Measurements from ENCODE around the gene HMGB2.

The HMGB2 gene

DNA sequence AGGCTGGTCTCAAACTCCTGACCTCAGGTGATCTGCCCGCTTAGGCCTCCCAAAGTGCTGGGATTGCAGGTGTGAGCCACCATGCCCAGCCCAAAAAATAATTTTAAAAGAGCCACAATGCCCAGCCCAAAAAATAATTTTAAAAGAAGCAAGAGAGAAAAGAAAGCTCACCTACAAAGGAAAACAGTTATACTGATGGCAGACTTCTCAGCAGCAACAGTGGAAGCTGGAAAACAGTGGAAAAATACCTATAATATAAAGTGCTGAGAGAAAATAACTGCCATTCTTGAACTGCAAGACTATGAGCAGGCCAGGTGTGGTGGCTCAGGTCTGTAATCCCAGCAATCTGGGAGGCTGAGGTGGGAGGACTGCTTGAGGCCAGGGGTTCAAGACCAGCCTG, 13.3 kb upstream of the HMGB2 start:
- TF ChIP-seq CTCF (IDR thresholded peaks at IDR 0.05; ENCODE audit: low read length): no peak
- no peak for TF ChIP-seq EZH2 (IDR thresholded peaks at IDR 0.05; ENCODE audit: borderline replicate concordance, low read length)
- no peak overlapping the region for H3K9ac ChIP-seq (ENCODE audit: low read length)
- no peaks in the 10 kb centered on the region for H4K20me1 ChIP-seq (ENCODE audit: insufficient read depth, low read length)

DNA sequence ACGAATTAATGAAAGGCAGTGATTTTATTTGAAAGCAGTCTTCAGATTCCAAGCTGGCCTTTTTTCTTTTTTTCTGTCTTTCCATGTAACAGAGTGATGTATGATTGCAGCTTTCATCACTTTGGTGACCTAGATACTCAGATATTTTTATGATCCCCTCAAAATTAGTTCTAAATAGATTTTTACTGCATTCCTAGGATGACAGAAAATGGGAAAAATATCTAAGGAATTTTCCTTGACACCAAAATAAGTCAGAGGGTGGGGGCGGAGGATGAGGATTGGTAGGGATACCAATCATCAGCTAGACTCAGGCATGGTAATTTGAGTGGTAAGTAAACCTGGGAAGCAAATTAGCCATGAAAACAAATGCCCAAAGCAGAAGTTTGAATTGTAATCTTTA, 11.9 kb upstream of the HMGB2 start:
- no peak overlapping the region for H2AFZ ChIP-seq (ENCODE audit: low read length)
- H3K36me3 ChIP-seq (ENCODE audit: insufficient read depth, low read length): no peaks in the 10 kb centered on the region
- H3F3A ChIP-seq (ENCODE audit: insufficient read depth, low read length): no peaks in the 10 kb centered on the region
- H3K27ac ChIP-seq (ENCODE audit: low read depth, low read length, poor library complexity, severe bottlenecking): no peak overlapping the region
- TF ChIP-seq EZH2 (IDR thresholded peaks at IDR 0.05; ENCODE audit: borderline replicate concordance, low read length) (no peak), CTCF (IDR thresholded peaks at IDR 0.05; ENCODE audit: low read length) (no peak)
- H3K79me2 ChIP-seq (ENCODE audit: insufficient read depth, low read length): no peaks in the 10 kb centered on the region
- no peaks in the 10 kb centered on the region for H3K27me3 ChIP-seq (ENCODE audit: insufficient read depth, low read length)
- no peak overlapping the region for H3K4me2 ChIP-seq (ENCODE audit: low read length)
- no peak overlapping the region for H3K4me3 ChIP-seq (ENCODE audit: low read depth, low read length, poor library complexity, severe bottlenecking)
- H3K9me3 ChIP-seq (ENCODE audit: low read length): no peaks in the 10 kb centered on the region
- no peaks in the 10 kb centered on the region for H3K9me2 ChIP-seq (ENCODE audit: low read depth, low read length)
- H3K4me1 ChIP-seq (ENCODE audit: insufficient read depth, low read length, severe bottlenecking): peaks cover 2% of the 10 kb centered on the region
- H3K9ac ChIP-seq (ENCODE audit: low read length): no peak overlapping the region
- H4K20me1 ChIP-seq (ENCODE audit: insufficient read depth, low read length): no peaks in the 10 kb centered on the region

More for the DNA sequence above, 13.3 kb upstream of the HMGB2 start:
- no peaks in the 10 kb centered on the region for H3K79me2 ChIP-seq (ENCODE audit: insufficient read depth, low read length)
- H3F3A ChIP-seq (ENCODE audit: insufficient read depth, low read length): no peaks in the 10 kb centered on the region
- H3K9me2 ChIP-seq (ENCODE audit: low read depth, low read length): no peaks in the 10 kb centered on the region
- H3K4me3 ChIP-seq (ENCODE audit: low read depth, low read length, poor library complexity, severe bottlenecking): no peak overlapping the region
- H3K36me3 ChIP-seq (ENCODE audit: insufficient read depth, low read length): no peaks in the 10 kb centered on the region
- H3K9me3 ChIP-seq (ENCODE audit: low read length): no peaks in the 10 kb centered on the region
- H3K4me1 ChIP-seq (ENCODE audit: insufficient read depth, low read length, severe bottlenecking): no peaks in the 10 kb centered on the region
- no peak overlapping the region for H3K27ac ChIP-seq (ENCODE audit: low read depth, low read length, poor library complexity, severe bottlenecking)
- no peaks in the 10 kb centered on the region for H3K27me3 ChIP-seq (ENCODE audit: insufficient read depth, low read length)
- no peak overlapping the region for H3K4me2 ChIP-seq (ENCODE audit: low read length)
- no peak overlapping the region for H2AFZ ChIP-seq (ENCODE audit: low read length)

DNA sequence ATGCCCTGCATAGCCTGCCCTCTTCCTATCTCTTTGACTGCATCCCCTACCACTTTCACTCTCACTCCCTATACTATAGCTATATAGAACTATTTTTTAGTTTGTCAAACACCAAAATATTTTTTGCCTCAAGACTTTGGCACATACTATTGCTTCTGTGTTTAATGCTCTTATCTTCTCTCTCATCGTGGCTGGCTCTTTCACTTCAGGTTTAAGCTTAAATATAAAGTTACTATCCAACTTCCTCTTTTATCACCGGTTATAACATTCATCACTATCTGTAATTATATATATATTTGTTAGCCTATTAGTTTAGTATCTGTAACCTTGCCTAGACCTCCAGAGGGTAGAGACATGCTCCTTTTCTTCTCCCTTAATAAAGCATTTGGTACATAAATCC, 11.5 kb upstream of the HMGB2 start:
- Histone ChIP-seq H3K4me3 (ENCODE audit: low read depth, low read length, poor library complexity, severe bottlenecking) (no peak overlapping the region), H4K20me1 (ENCODE audit: insufficient read depth, low read length) (no peaks in the 10 kb centered on the region)
- TF ChIP-seq CTCF (IDR thresholded peaks at IDR 0.05; ENCODE audit: low read length): no peak
- TF ChIP-seq EZH2 (IDR thresholded peaks at IDR 0.05; ENCODE audit: borderline replicate concordance, low read length): no peak

More for the DNA sequence above, 11.5 kb upstream of the HMGB2 start:
- Histone ChIP-seq H3K4me2 (ENCODE audit: low read length) (no peak overlapping the region), H3K36me3 (ENCODE audit: insufficient read depth, low read length) (no peaks in the 10 kb centered on the region), H3F3A (ENCODE audit: insufficient read depth, low read length) (no peaks in the 10 kb centered on the region), H2AFZ (ENCODE audit: low read length) (no peak overlapping the region), H3K4me1 (ENCODE audit: insufficient read depth, low read length, severe bottlenecking) (peaks cover 6% of the 10 kb centered on the region), H3K27me3 (ENCODE audit: insufficient read depth, low read length) (no peaks in the 10 kb centered on the region), H3K9me3 (ENCODE audit: low read length) (no peaks in the 10 kb centered on the region), H3K79me2 (ENCODE audit: insufficient read depth, low read length) (no peaks in the 10 kb centered on the region), H3K9me2 (ENCODE audit: low read depth, low read length) (no peaks in the 10 kb centered on the region), H3K9ac (ENCODE audit: low read length) (no peak overlapping the region), H3K27ac (ENCODE audit: low read depth, low read length, poor library complexity, severe bottlenecking) (no peak overlapping the region)

Measured in OCI-LY1 (cell line).